ENCODE measurements around the gene NR2C1. TPM values are rescaled to one million over a fixed set of nuclear protein-coding genes. Genes with fewer than 3 reads are reported as not detected.
"Not testable (repeated sequence)": the region's sequence is repeated elsewhere in the genome, so short reads cannot be mapped to it uniquely, and the experiment has no call there.

Gene NR2C1
- total RNA-seq (2014; rRNA removed; shearing (Covaris generic)): 26.3 and 63.3 TPM in 2 replicates

DNA sequence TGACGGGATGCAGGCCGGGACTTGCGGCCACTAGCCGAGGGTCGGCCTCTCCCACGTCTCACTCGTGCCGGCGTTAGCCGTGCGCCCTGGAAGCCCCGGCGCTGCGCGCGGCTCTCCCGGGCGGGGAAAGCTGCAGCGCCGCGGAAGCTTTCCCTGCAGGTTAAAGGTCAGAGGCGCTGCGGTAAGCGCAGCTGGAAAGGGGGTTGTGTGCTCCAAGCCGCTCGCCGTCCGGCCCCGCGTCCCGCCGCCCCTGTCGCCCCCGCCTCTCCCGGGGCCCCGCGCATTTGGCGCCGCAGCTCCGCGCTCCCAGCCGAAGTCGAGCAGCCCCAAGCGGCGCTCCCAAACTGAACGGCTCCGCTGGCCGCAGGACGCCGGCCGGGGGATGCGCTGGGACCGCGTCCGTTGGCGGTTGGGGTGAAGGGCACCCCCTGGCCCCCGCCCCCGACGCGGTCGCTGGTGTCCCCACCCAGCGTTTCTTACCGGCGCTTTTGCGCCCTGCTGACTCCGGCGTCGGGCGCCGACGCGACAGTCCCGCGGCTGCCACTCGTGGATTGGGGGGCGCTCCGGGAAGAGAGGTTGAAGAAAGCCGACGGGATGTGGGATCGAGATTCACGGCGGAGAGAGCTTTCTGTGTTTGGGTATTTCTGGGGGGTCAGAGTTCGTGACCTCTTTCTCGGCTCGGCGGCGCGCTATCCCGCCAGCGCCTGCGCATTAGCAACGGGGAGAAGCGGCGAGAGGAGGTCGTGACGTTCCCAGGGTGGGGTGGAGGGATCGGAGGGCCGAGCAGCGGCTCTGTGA, at the start of gene NR2C1:
TSS of gene NR2C1 (minus strand) at position 719 of the 798 bp plus-strand sequence. CDS start 6,234 bp downstream, outside the sequence.
- peak; percentile 91 for DNase-seq (ENCODE audit: low read depth)

DNA sequence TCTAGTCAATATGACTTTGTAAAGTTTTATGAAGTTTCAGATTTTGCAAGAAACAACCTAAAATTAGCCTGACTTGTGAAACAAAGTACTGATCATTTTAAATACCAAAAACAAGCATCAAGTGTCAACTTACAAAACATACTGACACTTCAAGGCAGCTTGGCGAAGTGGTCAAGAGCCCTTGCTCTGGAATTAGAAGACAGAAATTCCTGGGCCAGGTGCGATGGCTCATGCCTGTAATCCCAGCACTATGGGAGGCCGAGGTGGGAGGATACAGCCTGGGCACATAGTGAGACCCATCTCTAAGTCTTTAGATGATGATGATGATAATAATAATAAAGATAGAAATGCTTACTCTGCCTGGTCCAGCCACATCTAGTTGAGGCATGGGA, 45.4 kb upstream of the NR2C1 start:
- DNase-seq (ENCODE audit: low read depth): peak; percentile 26

DNA sequence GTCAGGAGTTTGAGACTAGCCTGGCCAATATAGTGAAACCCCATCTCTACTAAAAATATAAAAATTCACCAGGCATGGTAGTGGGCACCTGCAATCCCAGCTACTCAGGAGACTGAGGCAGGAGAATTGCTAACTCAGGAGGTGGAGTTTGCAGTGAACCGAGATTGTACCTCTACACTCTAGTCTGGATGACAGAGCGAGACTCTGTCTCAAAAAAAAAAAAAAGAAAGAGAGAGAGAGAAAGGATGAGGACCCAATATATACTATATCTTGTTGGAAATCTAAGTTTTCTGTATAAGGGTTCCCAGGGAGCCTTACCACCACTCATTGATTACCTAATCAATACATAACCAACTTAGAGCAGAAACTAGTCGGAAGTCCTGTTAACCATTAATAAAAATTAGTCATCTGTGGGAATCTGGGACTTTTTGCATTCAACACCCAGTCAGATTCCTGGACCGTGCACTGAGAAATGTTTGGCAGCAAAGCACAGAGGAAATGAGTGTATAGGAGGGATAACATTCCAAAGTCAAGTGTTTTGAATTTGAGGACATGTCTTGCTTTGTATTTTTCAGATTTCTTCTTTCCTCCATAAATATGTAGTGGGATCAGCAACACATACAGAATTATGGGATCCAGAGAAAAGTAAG, 44.8 kb upstream of the NR2C1 start:
- peak; percentile 79 for DNase-seq (ENCODE audit: low read depth)

GRCh38 chr12:95117178-95117599, 43.8 kb upstream of the NR2C1 start:
- DNase-seq (ENCODE audit: low read depth): peak; percentile 81

- peak; percentile 37 for DNase-seq (ENCODE audit: low read depth)
These were observed 43.4 kb upstream of the NR2C1 start for GRCh38 chr12:95116773-95117172.

- no peak for DNase-seq (ENCODE audit: low read depth)
These were observed 42.9 kb upstream of the NR2C1 start for GRCh38 chr12:95116341-95116740.

DNA sequence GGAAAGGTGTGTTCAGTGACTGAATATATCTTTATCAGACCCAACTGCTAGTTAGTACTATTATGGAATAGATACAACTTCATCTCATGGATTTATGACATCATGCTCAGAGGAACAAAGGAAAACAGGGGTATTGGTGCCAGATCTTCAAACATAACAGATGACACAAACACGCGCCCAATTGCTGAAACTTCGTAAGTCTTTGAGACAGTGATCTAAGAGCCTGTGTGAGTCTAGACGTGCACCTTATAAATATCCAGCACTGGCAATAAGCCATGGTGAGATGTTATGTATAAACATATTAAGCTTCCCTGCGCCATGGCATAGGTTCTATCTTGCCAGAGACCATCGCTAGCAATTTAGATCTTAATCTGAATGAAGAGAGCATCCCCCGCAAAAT, 42.2 kb upstream of the NR2C1 start:
- no peak for DNase-seq (ENCODE audit: low read depth)

- DNase-seq (ENCODE audit: low read depth): no peak
These were observed 41.5 kb upstream of the NR2C1 start for GRCh38 chr12:95114766-95115405.

DNA sequence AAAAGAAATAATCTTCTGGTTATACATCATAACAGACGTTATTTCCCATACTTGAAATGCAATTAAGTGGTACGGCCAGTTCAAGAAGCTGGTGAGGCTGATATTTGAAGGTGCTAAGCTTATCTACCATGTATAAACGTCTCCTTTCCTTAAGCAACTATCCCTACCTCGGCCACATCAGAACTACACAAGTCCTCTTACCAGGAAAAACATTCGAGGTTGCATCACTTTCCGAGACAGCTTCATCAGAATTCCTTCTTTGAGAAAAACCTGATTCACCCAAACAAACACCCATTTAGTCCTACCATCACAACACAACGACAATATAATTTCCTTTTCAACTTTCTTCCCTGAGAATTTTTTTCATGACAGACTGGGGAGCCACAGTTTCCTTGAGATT, 33.9 kb upstream of the NR2C1 start:
- DNase-seq (ENCODE audit: low read depth): no peak

- no peak for DNase-seq (ENCODE audit: low read depth)
These were observed 32.1 kb upstream of the NR2C1 start for GRCh38 chr12:95105540-95105939.

- no peak for DNase-seq (ENCODE audit: low read depth)
These were observed 31.6 kb upstream of the NR2C1 start for GRCh38 chr12:95104919-95105452.

DNA sequence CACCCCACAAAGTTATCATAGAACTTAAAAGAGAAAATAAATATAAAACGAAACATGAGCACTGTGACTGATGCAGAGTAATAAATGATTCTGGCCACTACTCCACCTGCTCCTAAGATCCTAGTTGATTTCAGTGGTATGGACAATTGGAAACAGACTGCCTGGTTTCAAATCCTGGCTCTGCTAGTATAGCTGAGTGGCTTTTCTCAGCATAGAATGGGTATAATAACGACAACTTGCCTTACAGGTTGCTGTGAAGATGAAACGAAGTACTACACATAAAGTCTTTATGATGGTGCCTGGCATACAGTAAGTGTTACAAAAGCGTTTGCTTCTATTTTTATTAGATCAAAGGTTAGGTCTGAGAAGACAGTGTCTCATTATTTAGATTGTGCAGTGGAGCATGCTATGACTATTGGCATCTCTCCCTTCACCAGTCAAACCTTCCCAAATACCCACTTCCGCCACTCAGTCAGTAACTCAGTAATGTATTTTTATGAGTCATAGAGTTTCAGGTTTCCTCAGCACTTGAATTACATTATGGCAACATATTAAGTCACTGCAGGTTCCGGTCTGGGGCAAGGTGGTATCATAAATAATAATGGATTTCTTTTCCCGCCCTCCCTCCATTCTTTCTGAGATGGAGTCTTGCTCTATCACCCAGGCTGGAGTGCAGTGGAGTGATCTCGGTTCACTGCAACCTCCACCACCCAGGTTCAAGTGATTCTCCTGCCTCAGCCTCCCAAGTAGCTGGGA, 29.7 kb upstream of the NR2C1 start:
- peak; percentile 97 for DNase-seq (ENCODE audit: low read depth)

- peak; percentile 44 for DNase-seq (ENCODE audit: low read depth)
These were observed 28.5 kb upstream of the NR2C1 start for GRCh38 chr12:95101957-95102356.

- DNase-seq (ENCODE audit: low read depth): no peak
These were observed 27.1 kb upstream of the NR2C1 start for GRCh38 chr12:95100264-95101190.

- DNase-seq (ENCODE audit: low read depth): peak; percentile 59
These were observed 25.9 kb upstream of the NR2C1 start for GRCh38 chr12:95099270-95099790.

DNA sequence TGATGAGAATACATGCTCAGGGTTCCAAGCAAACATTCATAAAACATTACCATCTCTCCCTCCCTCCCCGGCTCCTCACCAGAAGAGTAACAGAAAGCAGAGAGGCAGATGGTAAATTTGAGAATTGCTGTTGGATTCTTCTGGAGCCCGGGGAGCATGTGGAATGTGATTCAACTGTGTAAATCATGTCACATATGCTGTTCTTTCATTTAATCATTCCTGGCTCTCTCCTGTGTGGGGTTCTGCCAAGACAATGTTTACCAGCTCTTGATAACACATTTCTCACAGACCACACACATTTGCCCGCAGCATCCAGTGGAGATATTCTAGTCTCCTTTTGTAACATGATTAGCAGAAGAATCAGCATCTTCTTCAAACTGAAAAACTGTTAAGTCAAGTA, 23.4 kb upstream of the NR2C1 start:
- peak; percentile 78 for DNase-seq (ENCODE audit: low read depth)

- DNase-seq (ENCODE audit: low read depth): no peak
These were observed 23.0 kb upstream of the NR2C1 start for GRCh38 chr12:95096378-95096777.

DNA sequence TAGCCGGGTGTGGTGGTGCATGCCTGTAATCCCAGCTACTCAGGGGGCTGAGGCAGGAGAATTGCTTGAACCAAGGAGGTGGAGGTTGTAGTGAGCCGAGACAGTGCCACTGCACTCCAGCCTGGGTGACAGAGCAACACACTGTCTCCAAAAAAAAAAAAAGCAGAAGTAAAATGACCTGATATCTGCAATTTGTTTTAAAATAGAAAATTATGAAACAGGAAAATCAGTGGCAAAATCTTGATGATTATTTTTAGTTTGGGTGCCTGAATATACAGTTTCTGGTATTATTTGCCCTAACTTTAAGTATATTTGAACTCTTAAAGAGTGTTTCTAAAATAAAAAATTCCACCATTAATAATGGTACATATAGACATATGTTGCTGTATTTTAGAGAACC, 22.4 kb upstream of the NR2C1 start:
- DNase-seq (ENCODE audit: low read depth): not testable (repeated sequence)

DNA sequence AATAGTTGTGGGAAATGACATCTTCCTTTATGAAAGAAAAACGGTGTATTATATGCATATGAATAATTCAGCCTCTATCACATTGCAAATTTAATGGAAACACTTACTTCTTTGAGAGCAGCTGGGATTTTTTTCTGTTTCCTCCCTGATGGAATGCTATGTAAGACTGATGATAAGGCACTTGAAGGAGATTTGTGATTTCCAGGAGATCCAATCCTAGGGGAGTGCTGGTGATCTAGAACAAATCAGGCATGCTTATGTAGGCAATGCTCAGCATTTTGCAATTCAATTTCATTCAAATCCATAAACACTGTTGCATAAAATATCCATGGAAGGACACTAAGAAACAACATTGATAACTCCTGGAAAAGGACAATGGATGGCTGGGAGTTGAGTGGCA, 16.0 kb upstream of the NR2C1 start:
- no peak for DNase-seq (ENCODE audit: low read depth)

- DNase-seq (ENCODE audit: low read depth): no peak
These were observed 15.0 kb upstream of the NR2C1 start for GRCh38 chr12:95088379-95088778.
